DMS 273 (cell line): ENCODE results near the gene LAPTM5.
"Not testable (repeated sequence)": the region's sequence is repeated elsewhere in the genome, so short reads cannot be mapped to it uniquely, and the experiment has no call there.

Experiments
- DNase-seq: peaks from one replicate; lab custom pipeline; 2025; ENCODE audit not compliant: unreplicated experiment; lab: John Stamatoyannopoulos, UW

LAPTM5 gene

GRCh38 chr1:30698401-30698981 lies 59.1 kb downstream of the LAPTM5 start:
- DNase-seq = no peak

- DNase-seq = peak; percentile 27
Measured at GRCh38 chr1:30697571-30698376, 59.8 kb downstream of the LAPTM5 start.

DNA sequence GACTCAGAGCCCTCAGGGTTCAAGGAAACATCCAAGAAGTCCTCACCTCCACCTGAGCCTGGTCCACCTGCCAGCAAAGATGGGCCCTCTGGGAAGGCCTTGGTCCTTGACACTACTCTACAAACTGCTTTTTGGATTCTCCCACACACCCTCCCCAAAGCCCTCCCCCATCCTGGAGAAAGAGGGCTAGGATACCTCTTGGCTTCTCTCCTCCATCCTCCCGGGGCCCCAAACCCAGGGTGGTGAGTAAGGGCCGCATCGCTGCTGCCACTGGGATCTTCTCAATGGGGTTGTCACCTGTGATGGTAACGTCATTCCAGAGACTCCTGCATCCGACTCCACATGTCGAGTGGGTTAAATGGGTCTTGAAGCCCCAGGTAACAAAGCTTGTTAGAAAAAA lies 60.7 kb downstream of the LAPTM5 start:
- no peak for DNase-seq

DNA sequence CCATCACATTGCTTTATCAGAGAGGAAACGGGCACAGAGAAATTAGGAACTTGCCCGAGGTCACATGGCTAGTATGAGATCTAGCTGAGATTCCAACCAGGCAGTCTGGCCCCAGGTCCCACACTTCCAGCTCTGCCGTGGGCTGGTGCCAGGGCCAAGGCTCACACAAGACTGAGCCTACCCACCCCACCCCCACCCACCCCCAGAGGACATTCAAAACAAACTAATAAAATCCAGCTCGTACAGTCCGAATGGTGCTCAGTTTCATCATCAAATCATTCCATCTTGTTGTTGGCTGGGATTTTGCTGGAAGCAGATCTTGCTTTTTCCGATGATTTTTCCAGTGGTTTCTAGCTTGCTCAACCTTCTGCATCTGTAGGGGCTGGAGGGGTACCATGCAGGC lies 62.1 kb downstream of the LAPTM5 start:
- no peak for DNase-seq

DNA sequence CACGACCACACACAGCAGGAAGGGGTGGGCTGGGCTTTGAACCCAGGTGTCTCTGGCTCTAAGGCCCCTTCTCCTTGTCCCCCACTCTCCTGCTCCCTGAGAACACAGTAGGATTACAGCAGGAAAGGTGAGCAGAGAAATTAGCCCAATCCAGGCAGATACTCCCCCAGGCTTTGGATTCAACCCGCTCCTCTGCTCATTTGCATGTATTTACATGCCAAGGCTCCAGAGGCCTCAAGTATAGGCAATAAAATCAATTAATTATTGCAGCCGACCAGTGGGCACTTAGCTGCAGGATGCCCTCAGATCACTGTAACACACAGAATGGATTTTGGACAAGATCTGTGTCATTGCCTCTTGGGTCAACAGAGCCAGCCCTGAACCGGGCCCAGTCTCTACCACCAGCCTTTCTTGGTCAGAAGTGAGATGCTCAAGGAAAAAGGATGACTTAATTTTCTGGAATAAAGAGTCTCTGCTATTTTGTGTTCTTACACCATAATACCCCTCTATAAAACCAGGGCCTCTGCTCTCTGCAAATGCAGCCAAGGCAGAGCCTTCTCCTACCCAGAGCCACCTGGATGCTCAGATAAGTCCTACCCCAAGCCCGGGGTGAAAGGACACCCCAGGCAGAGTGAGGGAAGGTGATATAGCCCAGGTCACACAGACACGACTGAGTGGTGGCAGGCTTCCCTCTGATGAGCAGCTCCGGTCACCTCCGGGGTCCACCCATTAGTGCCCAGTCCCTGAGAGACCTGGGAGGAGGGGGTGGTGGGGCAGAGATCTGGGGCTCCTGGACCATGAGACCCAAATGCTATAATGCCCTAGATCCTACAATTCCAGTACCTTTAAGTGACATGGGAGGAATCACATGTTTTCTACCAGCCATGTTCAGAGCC lies 63.0 kb downstream of the LAPTM5 start:
- no peak for DNase-seq

GRCh38 chr1:30693822-30694221 lies 63.8 kb downstream of the LAPTM5 start:
- no peak for DNase-seq

GRCh38 chr1:30693366-30693765 lies 64.2 kb downstream of the LAPTM5 start:
- DNase-seq = no peak

DNA sequence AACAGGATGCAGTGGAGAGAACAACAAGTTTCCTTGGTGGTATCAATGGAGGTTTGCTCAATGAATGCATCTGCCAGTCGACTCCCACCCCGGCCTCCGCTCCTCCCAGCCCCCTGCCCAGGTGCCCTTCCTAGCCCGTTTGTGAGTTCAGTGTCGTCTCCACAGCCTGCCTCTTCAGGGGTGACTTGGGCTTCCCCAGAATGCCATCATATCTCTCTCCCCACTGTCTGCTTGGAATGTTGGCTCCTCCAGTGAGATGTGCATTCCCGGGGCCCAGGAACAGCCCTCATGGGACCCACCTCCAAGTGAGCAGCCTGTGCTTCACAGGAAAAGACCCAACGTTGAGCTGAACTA lies 64.6 kb downstream of the LAPTM5 start:
- no peak for DNase-seq

GRCh38 chr1:30692201-30692947 lies 65.2 kb downstream of the LAPTM5 start:
- DNase-seq = no peak

GRCh38 chr1:30691480-30691879 lies 66.1 kb downstream of the LAPTM5 start:
- DNase-seq = no peak

DNA sequence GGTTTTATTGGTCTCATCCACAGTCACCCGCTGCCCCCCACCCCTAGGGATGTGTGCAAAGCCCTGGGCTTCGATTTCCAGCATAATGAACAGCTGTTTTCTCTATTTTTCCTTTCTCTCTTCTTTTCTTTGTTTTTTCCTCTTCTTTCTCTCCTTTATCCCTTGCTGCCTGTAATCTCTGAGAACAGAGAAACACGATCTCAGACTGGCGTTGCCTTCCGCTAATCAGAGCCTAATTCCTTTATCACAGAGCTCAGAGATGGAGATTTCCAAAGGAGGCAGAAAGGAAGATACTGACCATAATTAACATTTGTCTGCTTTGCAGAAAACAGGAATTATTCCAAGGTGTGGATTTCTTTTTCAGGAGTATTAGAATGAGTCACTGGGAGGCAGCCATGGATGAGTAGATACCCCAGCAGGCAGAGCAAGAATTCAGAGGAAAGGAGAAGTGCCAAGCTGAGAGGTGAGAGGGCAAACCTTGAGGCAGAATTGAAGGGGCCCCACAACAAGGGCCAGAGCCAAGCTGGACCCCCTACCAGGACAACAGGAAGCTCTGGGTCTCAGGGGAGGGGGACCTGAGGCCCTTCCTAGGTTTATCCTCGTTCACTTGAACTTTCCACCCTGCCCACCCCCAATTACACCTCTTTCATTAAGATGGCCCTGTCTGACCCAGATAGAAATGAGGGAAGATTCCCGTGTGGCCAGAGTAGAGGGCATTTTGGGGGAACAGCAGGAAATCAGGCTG lies 67.5 kb downstream of the LAPTM5 start:
- no peak for DNase-seq

GRCh38 chr1:30688920-30689794 lies 68.4 kb downstream of the LAPTM5 start:
- DNase-seq = no peak

- DNase-seq = not testable (repeated sequence)
Measured at GRCh38 chr1:30688516-30688915, 69.1 kb downstream of the LAPTM5 start.

DNA sequence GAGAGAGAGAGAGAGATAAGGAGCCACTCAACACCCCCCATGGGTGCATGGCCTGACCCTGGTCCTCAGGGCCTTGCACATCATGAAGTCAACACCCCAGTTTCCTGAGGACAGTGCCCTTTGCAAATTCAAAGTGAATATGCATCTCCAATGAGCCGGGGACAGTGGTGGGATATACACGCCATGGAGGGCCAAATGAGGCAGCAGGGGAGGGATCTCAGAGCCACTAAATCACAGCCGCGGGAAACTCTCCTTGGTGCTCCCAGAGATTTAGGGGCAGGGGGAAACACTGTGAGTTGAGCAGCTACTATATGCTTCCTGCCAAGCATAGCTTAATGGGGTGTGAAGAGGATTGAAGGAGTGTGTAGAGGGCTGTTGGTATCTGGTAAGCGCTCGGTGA lies 69.7 kb downstream of the LAPTM5 start:
- no peak for DNase-seq

DNA sequence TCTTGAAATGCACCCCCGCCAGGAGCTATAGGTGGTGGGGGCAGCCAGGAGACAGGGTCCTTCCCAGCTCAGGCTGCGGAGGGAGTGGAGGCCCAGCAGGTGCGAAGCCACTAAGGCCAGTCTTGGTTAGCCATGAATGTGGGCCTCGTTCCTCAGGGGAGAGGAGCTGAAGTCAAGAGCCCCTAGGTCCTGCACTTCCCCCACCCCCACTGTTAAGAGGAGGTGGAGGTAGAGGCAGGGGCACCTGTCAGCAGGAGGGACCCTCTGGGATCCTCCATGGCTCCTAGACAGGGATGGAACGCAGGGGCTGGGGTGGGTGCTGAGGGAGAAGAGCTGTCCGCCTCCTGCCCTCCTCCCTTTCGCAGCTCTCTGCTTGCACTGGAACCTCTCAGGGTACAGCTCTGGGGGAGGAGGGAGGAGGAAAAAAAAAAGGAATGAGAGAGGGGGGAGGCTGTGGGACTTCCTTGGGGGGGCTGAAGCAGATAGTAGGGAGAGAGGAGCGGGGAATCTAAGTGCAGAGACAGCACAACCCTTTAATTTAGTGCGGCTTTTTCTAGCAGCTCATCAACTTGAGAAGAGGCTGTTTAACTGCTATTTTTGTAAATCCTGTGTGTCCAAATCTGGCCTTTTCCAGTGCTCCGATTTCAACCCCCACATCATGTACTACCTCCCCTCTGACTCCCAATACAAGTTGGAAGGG lies 71.2 kb downstream of the LAPTM5 start:
- no peak for DNase-seq

GRCh38 chr1:30685796-30686165 lies 71.8 kb downstream of the LAPTM5 start:
- DNase-seq = no peak

DNA sequence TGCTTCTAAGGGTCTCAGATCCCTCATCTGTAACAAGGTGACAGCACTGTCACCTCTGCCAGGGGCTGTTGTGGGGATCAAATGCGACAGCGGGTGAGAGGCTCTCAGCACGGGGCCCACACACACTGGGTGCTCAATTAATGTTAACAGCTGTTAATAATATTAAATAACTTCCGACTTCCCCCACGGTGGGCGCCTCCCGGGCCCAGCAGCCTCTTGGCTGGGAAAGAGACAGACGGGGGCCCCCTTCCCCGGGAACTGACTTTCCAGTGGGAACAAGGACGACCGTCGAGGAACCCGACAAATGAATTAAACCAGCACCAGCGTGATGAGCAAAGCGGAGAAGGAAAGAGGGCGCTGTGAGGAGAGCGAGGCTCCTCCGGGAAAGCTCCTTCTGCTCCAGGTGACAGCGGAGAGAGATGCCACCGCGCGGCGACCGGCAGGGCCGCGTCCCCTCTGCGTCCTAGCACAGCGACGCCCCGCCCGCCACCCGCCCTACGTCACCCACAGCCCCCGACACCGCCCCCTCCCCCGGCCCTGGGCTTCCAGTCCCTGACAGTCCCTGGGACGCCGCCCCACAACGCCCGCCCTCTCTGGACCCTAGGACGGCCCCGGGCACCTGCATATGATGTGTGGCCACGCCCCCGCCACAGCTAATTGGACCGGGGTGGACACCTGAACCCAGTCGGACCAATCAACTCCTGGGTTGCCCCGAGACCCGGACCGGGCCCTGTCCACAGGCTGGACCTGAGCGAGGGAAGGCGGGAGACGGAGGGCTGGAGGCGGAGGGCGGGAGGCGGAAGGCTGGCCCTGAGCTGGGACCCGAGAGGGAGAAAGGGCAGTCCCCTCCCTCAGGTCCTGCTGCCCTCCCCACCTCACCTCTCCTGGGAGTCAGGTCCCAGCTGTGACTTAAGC lies 72.4 kb downstream of the LAPTM5 start:
- no peak for DNase-seq

- DNase-seq = no peak
Measured at GRCh38 chr1:30684259-30684658, 73.3 kb downstream of the LAPTM5 start.
